AG04450 (cell line): ENCODE results near the gene ABCB11. TPM values are rescaled to one million over a fixed set of nuclear protein-coding genes. Genes with fewer than 3 reads are reported as not detected.

Experiments
- CTCF ChIA-PET: fragments of 300-600, 350-600 bp; formaldehyde crosslinking; extraction: SDS; loops from one replicate; lab custom pipeline; 2022; ENCODE audit warnings: antibody characterized with exemption, inconsistent platforms; lab: Charles Lee
- POLR2A ChIA-PET: fragments of 350-600 bp; formaldehyde crosslinking; extraction: SDS; loops from one replicate; lab custom pipeline; 2021; ENCODE audit warnings: antibody characterized with exemption, inconsistent platforms; lab: Yijun Ruan, JAX
- DNase-seq: peaks from one replicate; pipeline ENCODE4 v3.0.0-alpha.2; 2011; ENCODE audit warnings: low read depth, low spot score
- H3K27ac ChIP-seq: one replicate; pipeline ENCODE4 v1.5.1; 2012; ENCODE audit warnings: low read depth, low read length, control low read depth
- H3K27me3 ChIP-seq: one replicate; pipeline ENCODE4 v1.6.0; 2012; ENCODE audit warnings: low read length; ENCODE audit not compliant: control insufficient read depth, insufficient read depth
- H3K4me3 ChIP-seq: 2 replicates; pipeline ENCODE4 v1.5.1; 2011; ENCODE audit warnings: mild to moderate bottlenecking, low read depth, low read length, control low read depth
- H3K9me3 ChIP-seq: 2 replicates; pipeline ENCODE4 v1.5.1; 2012; ENCODE audit warnings: low read length; ENCODE audit not compliant: control insufficient read depth, insufficient read depth
- CTCF ChIP-seq: IDR thresholded peaks from 2 replicates; pipeline ENCODE4 v1.5.1; 2011; ENCODE audit warnings: low read depth, low read length, control low read depth, inconsistent platforms
- polyA plus RNA-seq: library from polyadenylated mRNA; depleted of rRNA; stranded (reverse); fragments of >200 nt; gene quantifications from 2 replicates; pipeline ENCODE4 v1.2.3, GENCODE V29; 2011

The ABCB11 gene
- polyA plus RNA-seq, 1 experiment = not detected

GRCh38 chr2:169049142-169049541, 18.0 kb upstream of the ABCB11 start:
- ChIA-PET POLR2A (no interaction called here), CTCF (no interaction called here)
- TF ChIP-seq CTCF = no peak
- Histone ChIP-seq H3K9me3 (no peaks in the 10 kb centered on the region), H3K27ac (no peak overlapping the region), H3K27me3 (no peaks in the 10 kb centered on the region), H3K4me3 (no peak overlapping the region)
- DNase-seq = no peak

- TF ChIP-seq CTCF = no peak
- no peak for DNase-seq
- Histone ChIP-seq H3K27ac (no peak overlapping the region), H3K9me3 (no peaks in the 10 kb centered on the region; the same call in 1 of the 2 replicates), H3K27me3 (no peaks in the 10 kb centered on the region), H3K4me3 (no peak overlapping the region)
- ChIA-PET CTCF (no interaction called here), POLR2A (no interaction called here)
Measured at GRCh38 chr2:169047256-169048250, 16.4 kb upstream of the ABCB11 start.

- CTCF ChIA-PET = no interaction called here
- POLR2A ChIA-PET = no interaction called here
- H3K4me3 ChIP-seq = no peak overlapping the region
- H3K27ac ChIP-seq = no peak overlapping the region
- TF ChIP-seq CTCF = no peak
- H3K27me3 ChIP-seq = no peaks in the 10 kb centered on the region
- DNase-seq = no peak
- H3K9me3 ChIP-seq = no peaks in the 10 kb centered on the region; the same call in 1 of the 2 replicates
Measured at GRCh38 chr2:169046440-169047151, 15.5 kb upstream of the ABCB11 start.

GRCh38 chr2:169042856-169043255, 11.7 kb upstream of the ABCB11 start:
- ChIA-PET CTCF (no interaction called here), POLR2A (no interaction called here)
- Histone ChIP-seq H3K27ac (no peak overlapping the region), H3K9me3 (no peaks in the 10 kb centered on the region; the same call in 1 of the 2 replicates), H3K4me3 (no peak overlapping the region), H3K27me3 (no peaks in the 10 kb centered on the region)
- no peak for TF ChIP-seq CTCF
- DNase-seq = no peak
